Fibroblast of lung (primary cell): Measurements from ENCODE around the gene MEG3.

Experiments used
- CTCF ChIP-seq, 2 donors: IDR thresholded peaks in 1 of 2; conservative IDR thresholded peaks in 1 of 2; 1 replicate in 1 of 2; 2 replicates in 1 of 2; pipeline ENCODE4 v1.5.1; 2011 to 2012; ENCODE audit warnings: low read length in 2 of 2, control low read depth in 1 of 2, inconsistent platforms in 1 of 2, low read depth in 1 of 2, mild to moderate bottlenecking in 1 of 2
- EZH2 ChIP-seq: IDR thresholded peaks from 2 replicates; pipeline ENCODE4 v1.5.1; 2012; ENCODE audit warnings: low read length, control low read depth, mild to moderate bottlenecking; ENCODE audit errors: missing control alignments

GRCh38 chr14:100903134-100903468 lies 77.2 kb downstream of the MEG3 start:
- TF ChIP-seq EZH2 (no peak), CTCF (conservative IDR thresholded peaks at IDR 0.05 in 1 of 2, IDR thresholded peaks at IDR 0.05 in 1 of 2; ENCODE audit: low read depth in 1 of 2, low read length in 2 of 2) (no peak)
